ENCODE measurements around the gene SLCO4C1.

SLCO4C1 gene

GRCh38 chr5:102271759-102272158, 24.3 kb downstream of the SLCO4C1 start:
- no peak for DNase-seq (ENCODE audit: low read depth)

GRCh38 chr5:102270036-102270435, 26.0 kb downstream of the SLCO4C1 start:
- DNase-seq (ENCODE audit: low read depth): no peak

- DNase-seq (ENCODE audit: low read depth): no peak
Measured at GRCh38 chr5:102262688-102263087, 33.4 kb downstream of the SLCO4C1 start.

- DNase-seq (ENCODE audit: low read depth): no peak
Measured at GRCh38 chr5:102249381-102249780, 46.7 kb downstream of the SLCO4C1 start.

GRCh38 chr5:102243213-102243612, 52.9 kb downstream of the SLCO4C1 start:
- no peak for DNase-seq (ENCODE audit: low read depth)

- no peak for DNase-seq (ENCODE audit: low read depth)
Measured at GRCh38 chr5:102241809-102242421, 54.2 kb downstream of the SLCO4C1 start.

GRCh38 chr5:102231693-102232619, 64.1 kb downstream of the SLCO4C1 start:
- DNase-seq (ENCODE audit: low read depth): no peak

- no peak for DNase-seq (ENCODE audit: low read depth)
Measured at GRCh38 chr5:102229685-102230084, 66.4 kb downstream of the SLCO4C1 start.

- no peak for DNase-seq (ENCODE audit: low read depth)
Measured at GRCh38 chr5:102226321-102226720, 69.8 kb downstream of the SLCO4C1 start.

- DNase-seq (ENCODE audit: low read depth): no peak
Measured at GRCh38 chr5:102223542-102224477, 72.3 kb downstream of the SLCO4C1 start.

GRCh38 chr5:102222772-102223171, 73.3 kb downstream of the SLCO4C1 start:
- no peak for DNase-seq (ENCODE audit: low read depth)

- DNase-seq (ENCODE audit: low read depth): no peak
Measured at GRCh38 chr5:102221949-102222348, 74.1 kb downstream of the SLCO4C1 start.

GRCh38 chr5:102218159-102218558, 77.9 kb downstream of the SLCO4C1 start:
- no peak for DNase-seq (ENCODE audit: low read depth)

GRCh38 chr5:102216678-102217077, 79.4 kb downstream of the SLCO4C1 start:
- DNase-seq (ENCODE audit: low read depth): no peak

GRCh38 chr5:102211165-102211564, 84.9 kb downstream of the SLCO4C1 start:
- DNase-seq (ENCODE audit: low read depth): no peak

GRCh38 chr5:102200861-102201260, 95.2 kb downstream of the SLCO4C1 start:
- no peak for DNase-seq (ENCODE audit: low read depth)

GRCh38 chr5:102196481-102196880, 99.6 kb downstream of the SLCO4C1 start:
- DNase-seq (ENCODE audit: low read depth): no peak

Measured in activated T-cell treated with anti-CD3 and anti-CD28 coated beads for 48 hours (primary cell).